Panc1 (cell line): ENCODE results near the gene HS3ST2.

Source experiments
- POLR2AphosphoS5 ChIP-seq: IDR thresholded peaks from 2 replicates; pipeline ENCODE4 v1.6.1; 2012; ENCODE audit warnings: mild to moderate bottlenecking, low read depth, low read length, moderate library complexity
- TF ChIP-seq, protein P1 (sequence below): fragments of 450-650 bp; IDR thresholded peaks from 2 replicates; pipeline ENCODE4 v1.5.1; 2017; ENCODE audit warnings: mild to moderate bottlenecking

GRCh38 chr16:22797551-22797950 is 16.4 kb upstream of the HS3ST2 start:
- TF ChIP-seq, protein P1, sequence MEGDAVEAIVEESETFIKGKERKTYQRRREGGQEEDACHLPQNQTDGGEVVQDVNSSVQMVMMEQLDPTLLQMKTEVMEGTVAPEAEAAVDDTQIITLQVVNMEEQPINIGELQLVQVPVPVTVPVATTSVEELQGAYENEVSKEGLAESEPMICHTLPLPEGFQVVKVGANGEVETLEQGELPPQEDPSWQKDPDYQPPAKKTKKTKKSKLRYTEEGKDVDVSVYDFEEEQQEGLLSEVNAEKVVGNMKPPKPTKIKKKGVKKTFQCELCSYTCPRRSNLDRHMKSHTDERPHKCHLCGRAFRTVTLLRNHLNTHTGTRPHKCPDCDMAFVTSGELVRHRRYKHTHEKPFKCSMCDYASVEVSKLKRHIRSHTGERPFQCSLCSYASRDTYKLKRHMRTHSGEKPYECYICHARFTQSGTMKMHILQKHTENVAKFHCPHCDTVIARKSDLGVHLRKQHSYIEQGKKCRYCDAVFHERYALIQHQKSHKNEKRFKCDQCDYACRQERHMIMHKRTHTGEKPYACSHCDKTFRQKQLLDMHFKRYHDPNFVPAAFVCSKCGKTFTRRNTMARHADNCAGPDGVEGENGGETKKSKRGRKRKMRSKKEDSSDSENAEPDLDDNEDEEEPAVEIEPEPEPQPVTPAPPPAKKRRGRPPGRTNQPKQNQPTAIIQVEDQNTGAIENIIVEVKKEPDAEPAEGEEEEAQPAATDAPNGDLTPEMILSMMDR: no peak
- TF ChIP-seq POLR2AphosphoS5: no peak
